ENCODE results near the gene MAD1L1.

MAD1L1 gene

DNA sequence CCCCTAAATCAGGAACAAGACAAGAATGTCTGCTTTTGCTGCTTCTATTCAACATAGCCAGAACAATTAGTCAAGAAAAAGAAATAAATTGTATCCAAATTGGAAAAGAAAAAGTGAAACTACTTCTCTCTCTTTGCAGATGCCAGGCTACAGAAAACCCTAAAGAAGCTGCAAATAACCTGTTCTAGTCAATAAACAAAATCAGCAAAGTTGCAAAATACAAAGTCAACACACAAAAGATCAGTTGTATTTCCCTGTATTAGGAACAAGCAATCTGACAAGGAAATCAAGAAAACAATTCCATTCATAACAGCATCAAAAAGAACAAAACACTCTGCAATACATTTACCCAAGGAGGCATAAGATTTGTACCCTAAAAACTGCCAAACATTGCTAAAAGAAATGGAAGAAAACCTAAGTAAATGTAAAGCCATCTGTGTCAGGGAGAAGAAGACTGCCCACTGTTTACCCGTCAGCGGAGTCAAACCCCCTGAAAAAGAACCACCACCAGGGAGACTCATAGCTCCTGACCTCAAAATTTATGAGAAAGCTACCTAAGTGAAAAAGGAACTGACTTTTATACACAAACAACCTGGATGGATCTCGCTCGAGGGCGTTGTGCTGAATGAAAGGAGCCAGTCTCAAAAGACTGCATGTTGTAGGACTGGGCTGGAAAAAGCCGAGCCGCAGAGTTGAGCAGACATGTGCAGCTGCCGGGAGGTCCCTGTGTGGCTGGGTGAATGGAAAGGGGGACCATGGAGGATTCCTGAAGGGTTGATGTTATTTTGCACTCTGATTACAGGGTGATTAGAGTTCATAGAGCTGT, 263.1 kb downstream of the MAD1L1 start:
- no peaks in the 10 kb centered on the region for H3K27me3 ChIP-seq (ENCODE audit: low read length)
- H3K4me2 ChIP-seq (ENCODE audit: low read depth, low read length, poor library complexity, severe bottlenecking): no peak overlapping the region
- TF ChIP-seq, protein P1, sequence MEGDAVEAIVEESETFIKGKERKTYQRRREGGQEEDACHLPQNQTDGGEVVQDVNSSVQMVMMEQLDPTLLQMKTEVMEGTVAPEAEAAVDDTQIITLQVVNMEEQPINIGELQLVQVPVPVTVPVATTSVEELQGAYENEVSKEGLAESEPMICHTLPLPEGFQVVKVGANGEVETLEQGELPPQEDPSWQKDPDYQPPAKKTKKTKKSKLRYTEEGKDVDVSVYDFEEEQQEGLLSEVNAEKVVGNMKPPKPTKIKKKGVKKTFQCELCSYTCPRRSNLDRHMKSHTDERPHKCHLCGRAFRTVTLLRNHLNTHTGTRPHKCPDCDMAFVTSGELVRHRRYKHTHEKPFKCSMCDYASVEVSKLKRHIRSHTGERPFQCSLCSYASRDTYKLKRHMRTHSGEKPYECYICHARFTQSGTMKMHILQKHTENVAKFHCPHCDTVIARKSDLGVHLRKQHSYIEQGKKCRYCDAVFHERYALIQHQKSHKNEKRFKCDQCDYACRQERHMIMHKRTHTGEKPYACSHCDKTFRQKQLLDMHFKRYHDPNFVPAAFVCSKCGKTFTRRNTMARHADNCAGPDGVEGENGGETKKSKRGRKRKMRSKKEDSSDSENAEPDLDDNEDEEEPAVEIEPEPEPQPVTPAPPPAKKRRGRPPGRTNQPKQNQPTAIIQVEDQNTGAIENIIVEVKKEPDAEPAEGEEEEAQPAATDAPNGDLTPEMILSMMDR (IDR thresholded peaks at IDR 0.05; ENCODE audit: insufficient read depth, low read length, poor library complexity, severe bottlenecking): no peak
- TF ChIP-seq EZH2phosphoT487 (conservative IDR thresholded peaks at IDR 0.05; ENCODE audit: low read length): no peak
- H3K27ac ChIP-seq (ENCODE audit: low read depth, low read length): no peak overlapping the region
- H3F3A ChIP-seq (ENCODE audit: insufficient read depth): no peaks in the 10 kb centered on the region
- no peaks in the 10 kb centered on the region for H3K36me3 ChIP-seq (ENCODE audit: low read length)
- no peaks in the 10 kb centered on the region for H3K9me2 ChIP-seq (replicated peaks; ENCODE audit: insufficient read depth, low read length)
- H2AFZ ChIP-seq (ENCODE audit: low read depth, low read length, severe bottlenecking): no peak overlapping the region
- H3K9ac ChIP-seq (ENCODE audit: low read length): no peak overlapping the region
- H3K4me3 ChIP-seq (ENCODE audit: insufficient read depth, low read length, poor library complexity, severe bottlenecking): no peak overlapping the region
- no peaks in the 10 kb centered on the region for H3K9me3 ChIP-seq (ENCODE audit: insufficient read depth, low read length)
- no peaks in the 10 kb centered on the region for H4K20me1 ChIP-seq (ENCODE audit: low read depth, low read length)
- no peaks in the 10 kb centered on the region for H3K79me2 ChIP-seq (ENCODE audit: insufficient read depth, low read length)

GRCh38 chr7:1968397-1969111, 264.2 kb downstream of the MAD1L1 start:
- no peaks in the 10 kb centered on the region for H3K79me2 ChIP-seq (ENCODE audit: insufficient read depth, low read length)
- H4K20me1 ChIP-seq (ENCODE audit: low read depth, low read length): no peaks in the 10 kb centered on the region
- no peaks in the 10 kb centered on the region for H3K36me3 ChIP-seq (ENCODE audit: low read length)
- TF ChIP-seq EZH2phosphoT487 (conservative IDR thresholded peaks at IDR 0.05; ENCODE audit: low read length): no peak
- TF ChIP-seq, protein P1 (IDR thresholded peaks at IDR 0.05; ENCODE audit: insufficient read depth, low read length, poor library complexity, severe bottlenecking): no peak
- no peak overlapping the region for H3K9ac ChIP-seq (ENCODE audit: low read length)
- H2AFZ ChIP-seq (ENCODE audit: low read depth, low read length, severe bottlenecking): no peak overlapping the region
- no peak overlapping the region for H3K4me3 ChIP-seq (ENCODE audit: insufficient read depth, low read length, poor library complexity, severe bottlenecking)
- no peaks in the 10 kb centered on the region for H3K9me3 ChIP-seq (ENCODE audit: insufficient read depth, low read length)
- H3F3A ChIP-seq (ENCODE audit: insufficient read depth): no peaks in the 10 kb centered on the region
- H3K4me2 ChIP-seq (ENCODE audit: low read depth, low read length, poor library complexity, severe bottlenecking): no peak overlapping the region
- no peaks in the 10 kb centered on the region for H3K27me3 ChIP-seq (ENCODE audit: low read length)
- H3K9me2 ChIP-seq (replicated peaks; ENCODE audit: insufficient read depth, low read length): no peaks in the 10 kb centered on the region
- no peak overlapping the region for H3K27ac ChIP-seq (ENCODE audit: low read depth, low read length)

GRCh38 chr7:1967512-1968396, 265.0 kb downstream of the MAD1L1 start:
- H3K4me3 ChIP-seq (ENCODE audit: insufficient read depth, low read length, poor library complexity, severe bottlenecking): no peak overlapping the region
- no peak for TF ChIP-seq EZH2phosphoT487 (conservative IDR thresholded peaks at IDR 0.05; ENCODE audit: low read length)
- TF ChIP-seq, protein P1 (IDR thresholded peaks at IDR 0.05; ENCODE audit: insufficient read depth, low read length, poor library complexity, severe bottlenecking): no peak
- H3K9me2 ChIP-seq (replicated peaks; ENCODE audit: insufficient read depth, low read length): no peaks in the 10 kb centered on the region
- H3K9ac ChIP-seq (ENCODE audit: low read length): no peak overlapping the region
- H3K27me3 ChIP-seq (ENCODE audit: low read length): no peaks in the 10 kb centered on the region
- H3K4me2 ChIP-seq (ENCODE audit: low read depth, low read length, poor library complexity, severe bottlenecking): no peak overlapping the region
- no peak overlapping the region for H2AFZ ChIP-seq (ENCODE audit: low read depth, low read length, severe bottlenecking)
- no peaks in the 10 kb centered on the region for H3K36me3 ChIP-seq (ENCODE audit: low read length)
- H3F3A ChIP-seq (ENCODE audit: insufficient read depth): no peaks in the 10 kb centered on the region
- H3K9me3 ChIP-seq (ENCODE audit: insufficient read depth, low read length): no peaks in the 10 kb centered on the region
- H3K27ac ChIP-seq (ENCODE audit: low read depth, low read length): no peak overlapping the region
- H3K79me2 ChIP-seq (ENCODE audit: insufficient read depth, low read length): no peaks in the 10 kb centered on the region
- no peaks in the 10 kb centered on the region for H4K20me1 ChIP-seq (ENCODE audit: low read depth, low read length)
